Prostate gland (tissue), 2 donors: ENCODE measurements around the gene IFITM10.

Experiments used
- CTCF ChIP-seq, 4 experiments: fragments of 200-600 bp in 2 of 4; fragments of 450-650 bp in 2 of 4; sonication (generic) in 2 of 4; IDR thresholded peaks; 1 replicate in 3 of 4; 2 replicates in 1 of 4; pipeline ENCODE4 v1.5.1; 2016 to 2019; ENCODE audit warnings: antibody characterized with exemption in 4 of 4, mild to moderate bottlenecking in 2 of 4, moderate library complexity in 2 of 4
- POLR2A ChIP-seq: fragments of 450-650 bp; IDR thresholded peaks from one replicate; pipeline ENCODE4 v1.6.1; 2016; ENCODE audit warnings: antibody characterized with exemption, mild to moderate bottlenecking
- POLR2AphosphoS5 ChIP-seq: sonication (generic); formaldehyde crosslinking; IDR thresholded peaks from one replicate; pipeline ENCODE4 v1.6.1; 2017; ENCODE audit warnings: antibody characterized with exemption

- no peak for TF ChIP-seq CTCF (IDR thresholded peaks at IDR 0.05)
- TF ChIP-seq POLR2A, result no peak
- no peak for TF ChIP-seq POLR2AphosphoS5
Measured at GRCh38 chr11:1792461-1792860, 42.1 kb upstream of the IFITM10 start.
